Prostate gland (tissue), 2 donors: ENCODE measurements around the gene RP9.

Experiments used
- CTCF ChIP-seq, 4 experiments: fragments of 200-600 bp in 2 of 4; fragments of 450-650 bp in 2 of 4; sonication (generic) in 2 of 4; IDR thresholded peaks; 1 replicate in 3 of 4; 2 replicates in 1 of 4; pipeline ENCODE4 v1.5.1; 2016 to 2019; ENCODE audit warnings: antibody characterized with exemption in 4 of 4, mild to moderate bottlenecking in 2 of 4, moderate library complexity in 2 of 4
- POLR2A ChIP-seq: fragments of 450-650 bp; IDR thresholded peaks from one replicate; pipeline ENCODE4 v1.6.1; 2016; ENCODE audit warnings: antibody characterized with exemption, mild to moderate bottlenecking
- POLR2AphosphoS5 ChIP-seq: sonication (generic); formaldehyde crosslinking; IDR thresholded peaks from one replicate; pipeline ENCODE4 v1.6.1; 2017; ENCODE audit warnings: antibody characterized with exemption

- no peak for TF ChIP-seq CTCF (IDR thresholded peaks at IDR 0.05)
- no peak for TF ChIP-seq POLR2AphosphoS5
- TF ChIP-seq POLR2A: no peak
These were observed 7.3 kb downstream of the RP9 start for GRCh38 chr7:33101906-33102305.
